GM06990 (cell line): ENCODE results near the gene CLIC3.

Source experiments
- DNase-seq: peaks from one replicate; pipeline ENCODE4 v3.0.0-alpha.2; 2011; ENCODE audit not compliant: insufficient read length; ENCODE audit errors: extremely low read depth
- H3K27me3 ChIP-seq: replicated peaks from 2 replicates; pipeline ENCODE4 v1.6.0; 2011; ENCODE audit warnings: low read length; ENCODE audit not compliant: control insufficient read depth, insufficient read depth
- H3K36me3 ChIP-seq: 2 replicates; pipeline ENCODE4 v1.5.1; 2011; ENCODE audit warnings: low read length; ENCODE audit not compliant: control insufficient read depth, insufficient read depth
- H3K4me3 ChIP-seq: replicated peaks from 2 replicates; pipeline ENCODE4 v1.5.1; 2011; ENCODE audit warnings: low read depth, mild to moderate bottlenecking, control low read depth, low read length
- TF ChIP-seq, protein P1 (sequence below): IDR thresholded peaks from 2 replicates; pipeline ENCODE4 v1.5.1; 2011; ENCODE audit warnings: low read length, control low read depth, mild to moderate bottlenecking, inconsistent platforms; ENCODE audit not compliant: insufficient read depth, poor library complexity, severe bottlenecking

The CLIC3 gene

DNA sequence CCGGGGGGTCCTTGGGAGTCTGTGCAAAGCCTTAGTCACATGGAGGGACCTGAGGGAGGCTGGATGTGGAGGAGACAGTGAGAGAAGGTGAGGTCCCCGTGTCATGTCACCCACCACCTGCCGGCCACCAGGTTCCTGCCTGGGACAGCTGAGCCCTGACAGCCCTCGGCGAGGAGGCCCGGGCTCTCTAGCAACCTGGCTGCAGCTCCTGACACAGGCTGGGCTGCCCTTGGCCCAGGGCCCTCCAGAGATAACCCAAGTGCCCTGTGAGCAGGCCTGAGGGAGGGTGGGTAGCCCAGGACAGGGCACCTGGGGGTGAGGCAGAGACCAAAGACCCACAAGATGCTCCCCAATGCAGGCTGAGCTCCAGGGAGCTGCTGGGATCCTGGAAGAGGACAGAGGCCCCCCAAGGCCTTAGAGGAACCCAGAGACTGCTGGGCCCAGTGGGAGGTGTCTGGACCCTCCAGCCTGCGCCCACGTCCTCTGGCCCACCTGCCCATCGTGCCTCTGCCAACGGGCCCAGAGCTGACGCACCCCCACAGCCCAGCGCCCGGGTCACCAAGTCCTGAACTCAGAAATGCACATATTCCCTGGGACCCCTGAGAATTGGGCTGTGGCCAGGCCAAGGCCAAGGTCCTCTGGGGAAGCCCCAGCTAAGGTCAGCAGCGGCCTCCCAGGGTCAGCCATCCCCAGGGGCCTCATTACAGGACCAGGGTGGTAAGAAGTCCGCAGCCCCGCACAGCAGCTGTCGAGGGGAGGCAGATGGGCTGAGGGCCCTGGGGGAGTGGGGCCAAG is 27.8 kb downstream of the CLIC3 start:
- no peaks in the 10 kb centered on the region; the same call in 1 of the 2 replicates for H3K27me3 ChIP-seq
- TF ChIP-seq, protein P1, sequence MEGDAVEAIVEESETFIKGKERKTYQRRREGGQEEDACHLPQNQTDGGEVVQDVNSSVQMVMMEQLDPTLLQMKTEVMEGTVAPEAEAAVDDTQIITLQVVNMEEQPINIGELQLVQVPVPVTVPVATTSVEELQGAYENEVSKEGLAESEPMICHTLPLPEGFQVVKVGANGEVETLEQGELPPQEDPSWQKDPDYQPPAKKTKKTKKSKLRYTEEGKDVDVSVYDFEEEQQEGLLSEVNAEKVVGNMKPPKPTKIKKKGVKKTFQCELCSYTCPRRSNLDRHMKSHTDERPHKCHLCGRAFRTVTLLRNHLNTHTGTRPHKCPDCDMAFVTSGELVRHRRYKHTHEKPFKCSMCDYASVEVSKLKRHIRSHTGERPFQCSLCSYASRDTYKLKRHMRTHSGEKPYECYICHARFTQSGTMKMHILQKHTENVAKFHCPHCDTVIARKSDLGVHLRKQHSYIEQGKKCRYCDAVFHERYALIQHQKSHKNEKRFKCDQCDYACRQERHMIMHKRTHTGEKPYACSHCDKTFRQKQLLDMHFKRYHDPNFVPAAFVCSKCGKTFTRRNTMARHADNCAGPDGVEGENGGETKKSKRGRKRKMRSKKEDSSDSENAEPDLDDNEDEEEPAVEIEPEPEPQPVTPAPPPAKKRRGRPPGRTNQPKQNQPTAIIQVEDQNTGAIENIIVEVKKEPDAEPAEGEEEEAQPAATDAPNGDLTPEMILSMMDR = no peak
- no peak overlapping the region for H3K4me3 ChIP-seq

DNA sequence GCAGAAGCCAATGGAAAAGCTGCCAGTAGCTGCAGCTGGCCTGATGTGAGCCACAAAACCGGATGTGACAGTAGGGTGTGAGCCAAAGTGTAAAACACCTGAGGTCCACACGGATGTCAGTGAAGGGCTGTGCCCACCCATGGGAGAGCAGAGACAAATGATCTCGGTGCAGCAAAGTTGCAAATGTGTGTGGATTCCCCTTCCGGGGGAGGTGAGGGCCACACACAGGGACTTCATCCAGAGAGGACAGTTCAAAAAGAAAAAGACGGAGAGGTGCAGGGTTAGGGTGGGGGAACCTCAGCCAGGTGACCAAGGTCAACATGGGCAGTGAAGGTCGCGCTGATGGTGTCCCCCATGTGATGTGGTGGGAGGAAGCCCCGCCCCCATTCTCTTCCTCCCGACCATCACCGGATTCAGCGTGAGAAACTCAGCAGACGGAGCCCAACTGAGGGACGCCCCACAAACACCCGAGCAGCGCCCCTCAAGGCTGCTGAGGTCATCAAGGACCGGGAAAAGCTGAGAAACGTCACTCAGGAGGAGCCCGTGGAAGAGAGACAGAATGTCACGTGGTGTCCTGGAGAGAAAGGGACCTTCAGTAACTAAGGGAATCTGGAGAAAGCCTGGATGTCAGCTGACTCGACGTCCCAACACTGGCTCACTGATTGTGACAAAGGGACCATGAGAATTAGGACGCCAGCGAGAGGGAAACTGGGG is 30.4 kb downstream of the CLIC3 start:
- peak overlapping the region; percentile 25; the same call in 1 of the 2 replicates for H3K4me3 ChIP-seq
- TF ChIP-seq, protein P1 = no peak
- no peak for DNase-seq

More for the DNA sequence above, 27.8 kb downstream of the CLIC3 start:
- DNase-seq = no peak
- H3K36me3 ChIP-seq = no peaks in the 10 kb centered on the region

DNA sequence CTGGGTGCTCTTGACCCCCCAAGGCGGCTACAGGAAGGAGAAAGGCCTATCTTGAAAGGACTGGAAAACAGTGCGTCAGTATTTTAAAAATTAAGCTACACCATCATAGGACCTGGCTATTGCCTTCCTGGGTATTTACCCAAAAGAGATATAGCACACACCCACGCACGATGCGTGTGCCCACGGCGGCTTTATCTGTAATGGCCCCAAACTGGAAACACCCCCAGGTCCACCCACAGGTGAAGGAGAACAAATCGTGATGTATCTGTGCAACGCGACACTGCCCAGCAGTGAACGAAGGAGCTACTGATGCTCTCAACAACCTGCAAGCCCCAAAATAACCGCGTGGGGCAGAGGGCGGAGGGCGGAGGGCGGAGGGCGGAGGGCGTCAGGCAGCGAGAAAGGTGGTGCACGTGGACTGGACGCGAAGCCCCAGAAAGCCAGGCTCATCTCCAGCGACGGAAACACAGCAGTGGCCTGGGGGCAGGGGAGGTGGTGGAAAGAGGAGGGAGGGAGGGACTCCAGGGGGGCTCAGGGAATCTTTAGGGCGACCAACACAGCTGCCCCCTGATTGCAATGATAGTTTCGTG is 31.4 kb downstream of the CLIC3 start:
- DNase-seq = no peak
- Histone ChIP-seq H3K27me3 (no peaks in the 10 kb centered on the region), H3K36me3 (no peaks in the 10 kb centered on the region), H3K4me3 (no peak overlapping the region)
- TF ChIP-seq, protein P1 = no peak

More for the DNA sequence above, 30.4 kb downstream of the CLIC3 start:
- H3K36me3 ChIP-seq = no peaks in the 10 kb centered on the region
- no peaks in the 10 kb centered on the region for H3K27me3 ChIP-seq

DNA sequence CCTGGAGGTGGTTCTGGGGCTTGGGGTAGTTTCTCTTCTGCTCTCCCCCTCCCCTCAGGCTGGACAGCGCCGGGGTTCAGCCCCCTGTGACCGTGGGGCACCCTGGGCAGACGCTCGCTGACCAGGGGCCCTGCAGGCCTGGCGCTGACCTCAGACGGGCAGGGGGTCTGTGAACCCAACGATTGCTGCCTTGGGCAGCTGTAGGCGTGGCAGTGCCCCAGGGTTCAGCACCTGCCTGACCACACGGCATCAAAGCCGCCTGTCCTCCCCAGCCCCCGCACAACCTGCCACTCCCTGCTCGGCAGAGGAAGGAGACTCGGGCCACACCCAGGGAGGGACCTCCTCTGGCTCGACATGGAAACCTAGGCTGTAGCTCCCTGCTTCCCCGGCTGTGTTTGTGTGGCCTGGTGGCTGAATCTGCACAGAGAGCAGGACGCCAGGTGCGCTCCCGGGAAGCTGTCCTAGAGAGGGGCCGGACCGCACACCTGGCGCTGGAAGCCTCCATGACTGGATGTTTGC is 32.1 kb downstream of the CLIC3 start:
- Histone ChIP-seq H3K27me3 (no peaks in the 10 kb centered on the region; the same call in 1 of the 2 replicates), H3K4me3 (no peak overlapping the region), H3K36me3 (no peaks in the 10 kb centered on the region)
- TF ChIP-seq, protein P1 = no peak
- no peak for DNase-seq

DNA sequence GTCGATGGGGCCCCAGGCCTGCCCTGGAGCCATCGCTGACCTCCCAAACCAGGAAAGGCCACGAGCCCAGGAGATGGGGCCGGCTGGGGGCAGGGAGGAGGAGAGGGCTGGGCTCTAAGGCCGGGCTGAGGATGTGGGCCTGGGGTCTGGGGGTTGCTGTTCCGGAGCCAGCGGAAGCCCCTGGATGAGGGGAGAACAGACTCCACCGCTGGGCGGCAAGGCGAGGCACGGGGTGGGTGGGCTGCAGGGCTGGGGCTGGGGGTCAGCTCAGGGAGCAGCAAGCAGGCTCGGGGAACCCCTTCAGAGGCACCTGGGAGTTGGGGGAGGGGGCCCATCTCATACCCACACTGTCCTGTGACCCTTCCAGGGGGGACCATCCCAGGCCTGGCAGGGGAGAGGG is 32.6 kb downstream of the CLIC3 start:
- H3K27me3 ChIP-seq = no peaks in the 10 kb centered on the region; the same call in 1 of the 2 replicates
- TF ChIP-seq, protein P1 = no peak
- H3K36me3 ChIP-seq = no peaks in the 10 kb centered on the region
- no peak overlapping the region for H3K4me3 ChIP-seq
- DNase-seq = no peak
